GM19455 (cell line): ENCODE data around the gene IRF8.

Source experiments
- ATAC-seq: cut with Tn5 transposase; IDR thresholded peaks from one replicate; pipeline ENCODE4 v1.9.1; 2021; ENCODE audit not compliant: unreplicated experiment

IRF8 gene

DNA sequence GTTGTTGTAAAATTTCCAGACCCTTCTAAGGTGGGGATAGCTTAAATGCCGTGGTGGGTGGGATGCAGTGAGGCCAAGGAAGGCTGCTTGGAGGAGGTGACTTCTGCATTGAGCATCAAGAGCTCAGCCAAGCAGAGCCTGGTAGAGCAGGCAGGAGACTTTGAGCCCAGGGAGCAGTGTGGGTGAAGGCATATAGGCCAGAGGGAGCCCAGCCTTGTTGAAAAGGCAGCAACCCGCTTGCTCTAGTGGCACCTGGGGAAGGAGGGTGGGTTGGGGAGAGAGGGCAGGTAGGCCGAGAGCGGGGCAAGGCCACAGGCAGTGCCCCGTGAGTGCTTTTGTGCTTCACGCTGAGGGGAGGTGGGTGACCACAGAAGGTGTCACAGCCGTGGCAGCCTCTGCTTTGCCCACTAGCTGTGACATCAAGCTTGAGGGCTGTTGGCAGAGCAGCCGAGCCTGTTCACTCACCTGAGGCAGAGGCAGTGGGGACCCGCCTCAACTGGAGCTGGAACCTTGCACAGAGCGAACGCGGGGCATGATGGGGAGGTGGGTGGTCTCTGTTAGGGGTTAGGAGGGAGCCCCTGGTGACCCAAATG, 56.1 kb downstream of the IRF8 start:
- no peak for ATAC-seq

DNA sequence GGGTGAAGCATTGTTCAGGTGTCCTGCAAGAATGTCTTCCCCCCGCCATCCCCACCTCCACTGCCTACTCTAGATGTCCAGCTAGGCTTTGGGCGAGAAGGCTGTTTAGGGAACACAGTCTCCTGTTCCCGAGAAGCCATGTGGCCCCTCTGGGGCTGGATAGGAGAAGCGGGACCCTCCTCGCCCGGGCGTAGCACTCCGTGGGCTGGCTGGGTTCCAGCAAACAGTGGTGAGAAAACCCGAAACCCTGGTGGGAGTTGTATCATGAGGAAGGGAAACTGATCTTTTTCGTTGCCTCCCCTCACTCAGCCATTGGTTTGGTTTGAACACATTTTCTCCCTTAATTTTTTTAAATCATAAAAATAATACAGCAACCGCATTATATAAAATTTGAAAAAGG, 56.6 kb downstream of the IRF8 start:
- no peak for ATAC-seq

DNA sequence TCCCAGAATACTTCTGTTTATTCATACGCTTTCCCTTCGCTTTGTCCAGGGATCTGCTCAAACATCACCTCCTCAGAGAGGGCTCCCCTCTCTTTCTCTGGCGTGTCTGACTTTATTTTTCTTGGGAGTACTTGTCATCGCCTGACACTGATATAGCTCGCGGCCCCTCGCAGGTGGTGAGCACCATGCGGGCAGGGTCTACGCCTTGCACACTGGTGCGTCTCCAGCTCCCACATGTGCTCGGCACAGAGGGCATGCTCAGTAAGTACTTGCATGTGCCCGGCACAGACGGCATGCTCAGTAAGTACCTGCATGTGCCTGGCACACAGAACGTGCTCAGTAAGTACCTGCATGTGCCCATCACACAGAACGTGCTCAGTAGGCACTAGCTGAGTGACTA, 57.5 kb downstream of the IRF8 start:
- ATAC-seq: no peak

DNA sequence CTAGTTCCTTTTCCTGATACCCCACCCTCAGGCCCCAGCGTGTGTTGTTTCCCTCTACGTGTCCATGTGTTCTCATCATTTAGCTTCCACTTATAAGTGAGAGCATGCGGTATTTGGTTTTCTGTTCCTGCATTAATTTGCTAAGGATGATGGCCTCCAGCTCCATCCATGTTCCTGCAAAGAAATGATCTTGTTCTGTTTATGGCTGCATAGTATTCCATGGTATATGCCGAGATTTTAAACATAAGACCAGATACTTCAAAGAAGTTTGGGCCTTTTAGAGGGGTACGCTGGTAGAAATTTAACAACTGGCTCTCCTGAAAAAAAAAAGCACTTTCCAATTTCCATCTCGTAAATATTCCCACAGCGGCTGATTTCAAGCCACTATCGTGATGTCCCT, 59.8 kb downstream of the IRF8 start:
- ATAC-seq: no peak

DNA sequence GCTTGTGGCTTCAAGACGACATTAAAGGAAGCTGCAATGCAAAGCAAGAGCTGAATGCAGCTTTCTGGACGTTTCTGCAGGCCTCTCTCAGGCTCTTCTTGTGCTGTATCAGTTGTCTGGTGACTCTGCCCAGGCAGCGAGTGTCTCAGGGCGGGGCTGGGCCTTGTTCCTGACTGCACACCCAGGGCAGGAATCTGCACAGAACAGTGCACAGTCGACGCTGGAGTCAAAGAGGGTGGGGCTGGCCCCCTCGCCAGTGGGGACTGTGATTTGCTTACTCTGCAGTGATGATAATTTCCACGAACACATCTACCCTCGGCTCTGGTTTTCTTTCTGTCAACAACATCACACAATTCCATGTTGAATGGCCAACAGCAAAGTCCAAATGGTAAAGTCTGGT, 60.7 kb downstream of the IRF8 start:
- no peak for ATAC-seq

DNA sequence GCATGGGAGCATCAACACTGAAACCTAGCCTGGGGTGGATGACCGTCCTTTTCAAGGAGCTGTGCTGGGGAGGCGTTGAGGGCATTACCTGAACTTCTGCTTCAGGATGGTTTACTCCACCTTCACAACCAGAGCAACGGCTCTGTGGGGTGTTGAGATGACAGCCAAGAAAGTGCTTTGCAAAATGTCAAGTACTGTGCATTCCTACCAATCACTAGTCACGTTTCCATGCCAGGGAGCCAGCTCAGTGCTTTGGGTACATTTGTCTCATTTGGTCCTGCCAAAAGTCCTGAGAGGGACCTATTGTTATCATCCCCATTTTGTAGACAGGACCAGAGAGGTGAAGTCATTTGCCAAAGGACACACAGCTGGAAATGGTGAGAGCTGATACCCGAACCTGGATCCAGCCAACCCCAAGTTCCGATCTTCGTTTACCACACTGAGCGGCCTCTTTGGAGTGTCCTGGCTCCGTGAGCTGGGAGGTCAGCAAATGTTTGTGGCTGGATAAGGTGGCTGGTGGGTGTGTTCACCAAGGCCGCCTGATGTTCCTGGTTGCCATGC, 61.6 kb downstream of the IRF8 start:
- no peak for ATAC-seq

DNA sequence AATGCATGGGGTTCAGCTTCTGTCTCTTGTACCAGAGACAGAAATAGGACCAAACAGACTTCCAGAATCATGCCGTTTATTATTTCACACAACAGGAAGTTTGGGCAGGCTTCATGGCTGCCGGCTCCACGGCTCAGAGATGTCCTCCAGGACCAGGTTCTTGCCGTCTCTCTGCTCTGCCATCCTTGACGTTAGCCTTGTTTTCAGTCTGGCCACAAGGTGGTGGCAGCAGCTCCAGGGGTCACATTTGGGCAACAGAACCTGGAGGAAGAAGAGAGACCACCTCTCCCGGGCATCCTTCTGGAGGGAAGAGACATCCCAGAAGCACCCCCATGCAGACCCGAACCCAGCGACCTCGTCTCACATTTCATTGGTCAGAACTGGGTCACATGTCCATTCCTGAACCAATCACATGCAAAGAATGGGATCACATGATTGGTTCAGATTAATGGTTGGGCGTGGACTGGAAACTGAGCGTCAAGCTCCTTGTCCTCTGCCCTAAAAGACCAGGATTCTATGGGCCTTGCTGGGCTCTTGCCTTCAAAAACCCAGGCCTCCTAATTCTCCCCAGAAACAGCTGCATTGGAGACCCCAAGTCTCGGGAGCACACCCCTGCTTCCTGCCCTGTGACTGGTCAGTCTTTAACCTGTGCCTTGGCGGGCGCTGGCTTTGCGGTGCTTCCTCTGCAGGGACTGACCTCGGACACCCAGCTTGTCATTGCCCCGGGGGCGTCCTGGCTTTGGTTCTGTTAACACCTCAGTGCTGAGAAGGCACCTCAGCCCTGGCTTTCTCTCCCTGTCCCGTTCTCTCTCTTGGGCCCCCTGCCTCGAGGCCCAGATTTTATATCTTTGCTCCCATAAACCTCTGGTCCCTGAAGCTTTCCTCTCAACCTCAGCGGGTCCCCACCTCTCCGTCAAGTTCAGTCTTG, 63.3 kb downstream of the IRF8 start:
- no peak for ATAC-seq

DNA sequence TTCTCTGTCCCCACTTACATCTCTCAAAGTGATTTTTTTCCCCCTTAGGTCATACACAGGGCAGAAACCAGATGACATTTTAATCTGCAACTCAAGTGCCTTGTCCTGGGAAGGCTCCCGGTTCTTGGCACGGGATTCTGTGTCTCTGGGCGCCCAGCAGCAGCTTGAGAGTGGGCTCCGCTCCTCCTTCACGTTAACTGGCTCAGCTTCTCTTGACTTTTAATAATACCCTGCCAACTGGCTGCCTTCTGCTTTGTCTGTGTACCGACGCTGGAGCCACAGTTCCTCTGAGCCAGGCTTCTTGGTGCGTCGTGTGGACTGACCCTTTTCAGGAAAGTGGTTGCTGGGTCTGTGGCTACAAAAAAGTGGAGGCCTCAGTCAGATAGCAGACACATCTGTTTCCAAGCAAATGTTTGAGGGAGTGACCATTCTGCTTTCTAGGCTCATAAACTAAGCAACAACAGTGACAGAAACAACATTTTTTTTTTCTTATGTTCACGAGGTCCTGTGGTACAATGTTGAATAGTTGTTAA, 64.9 kb downstream of the IRF8 start:
- ATAC-seq: no peak

DNA sequence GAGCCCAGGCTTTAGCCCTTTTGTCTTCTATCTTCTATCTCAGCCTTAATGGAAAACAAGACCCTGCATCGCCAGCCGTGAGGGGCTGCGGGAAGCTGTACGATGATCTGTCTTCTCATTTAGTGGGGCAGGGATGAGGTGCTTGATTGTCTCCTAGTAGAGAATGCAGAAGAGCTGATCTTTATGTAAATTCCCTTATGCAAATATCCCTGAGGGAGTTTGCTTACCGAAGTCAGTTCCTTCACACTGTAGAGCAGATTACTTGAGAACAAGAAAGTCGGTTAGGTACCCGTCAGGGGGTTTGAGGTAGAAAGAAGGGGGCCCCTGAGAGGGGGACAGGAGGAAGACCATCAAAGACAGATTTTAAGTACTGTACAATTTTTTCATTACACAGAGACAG, 66.2 kb downstream of the IRF8 start:
- ATAC-seq: no peak

DNA sequence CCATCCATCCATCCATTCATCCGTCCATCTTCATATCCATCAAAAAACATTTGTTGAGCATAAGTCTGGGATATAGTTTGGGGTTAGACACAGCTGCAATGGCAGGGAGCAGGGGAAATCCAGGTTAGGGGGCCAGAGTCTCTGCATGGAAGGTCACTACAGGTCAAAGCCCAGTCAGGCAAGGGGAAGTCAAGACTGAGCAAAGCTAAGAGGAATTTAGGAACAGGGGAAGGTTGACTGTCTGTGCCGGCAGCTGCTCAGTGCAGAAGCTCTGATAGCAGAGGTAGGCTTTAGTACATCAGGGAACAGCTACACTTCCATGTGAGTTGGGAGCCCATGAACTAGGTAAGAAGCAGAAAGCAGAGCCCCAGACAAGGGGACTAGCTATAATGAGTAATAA, 68.1 kb downstream of the IRF8 start:
- no peak for ATAC-seq

DNA sequence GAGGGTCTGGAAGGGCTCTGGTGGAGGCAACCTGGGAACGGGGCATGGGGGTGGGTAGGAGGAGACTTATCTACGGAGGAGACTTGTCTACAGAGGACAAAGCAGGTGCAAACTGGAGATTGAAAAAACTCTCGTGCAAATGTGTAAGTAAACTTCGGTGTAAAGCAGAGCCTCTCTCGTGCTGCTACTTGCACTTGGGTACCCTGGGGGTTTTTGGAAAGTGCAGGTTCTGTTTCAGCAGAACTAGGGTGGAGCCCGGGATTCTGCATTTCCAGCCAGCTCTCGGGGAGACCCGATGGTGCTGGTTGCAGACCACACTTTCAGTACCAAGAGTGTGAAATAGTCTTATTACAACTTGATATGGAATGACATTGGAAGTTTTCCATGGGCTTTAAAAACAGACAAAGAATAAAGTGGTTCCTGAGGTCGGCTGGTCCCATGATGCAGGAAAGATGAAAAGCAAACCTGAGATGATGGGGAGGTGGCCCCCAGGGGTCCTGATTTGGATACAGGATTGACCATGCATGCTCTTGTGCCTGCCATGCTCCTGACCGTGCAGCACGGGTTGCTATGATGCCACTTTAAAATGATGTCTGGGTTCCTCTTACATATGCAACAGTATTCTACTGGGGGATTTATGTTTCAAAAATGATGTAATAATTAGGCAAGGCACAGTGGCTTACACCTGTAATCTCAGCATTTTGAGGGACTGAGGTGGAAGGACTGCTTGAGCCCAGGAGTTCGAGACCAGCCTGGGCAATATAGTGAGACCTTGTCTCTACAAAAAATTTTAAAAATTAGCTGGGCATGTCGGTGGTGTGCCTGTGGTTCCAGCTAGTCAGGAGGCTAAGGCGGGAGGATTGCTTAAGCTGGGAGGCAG, 69.3 kb downstream of the IRF8 start:
- no peak for ATAC-seq

DNA sequence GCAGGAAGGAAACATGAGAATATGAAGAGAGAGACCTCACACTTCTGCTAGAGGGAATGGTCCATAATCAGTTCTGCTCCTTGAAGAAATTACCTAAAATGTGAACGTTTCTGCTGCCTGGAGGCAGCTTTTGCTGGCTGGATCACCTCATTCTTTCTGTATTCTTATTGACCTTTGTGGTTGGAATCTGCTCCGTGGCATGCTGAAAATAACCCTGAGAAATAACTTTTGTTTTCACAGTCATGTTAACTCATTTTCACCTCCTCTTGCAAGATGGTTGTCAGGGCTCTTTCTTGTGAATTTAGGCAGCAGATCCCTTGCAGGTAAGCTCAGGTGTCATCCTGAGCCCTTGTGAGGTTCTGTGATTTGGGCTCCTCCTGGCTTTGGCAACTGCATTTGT, 70.2 kb downstream of the IRF8 start:
- ATAC-seq: no peak

DNA sequence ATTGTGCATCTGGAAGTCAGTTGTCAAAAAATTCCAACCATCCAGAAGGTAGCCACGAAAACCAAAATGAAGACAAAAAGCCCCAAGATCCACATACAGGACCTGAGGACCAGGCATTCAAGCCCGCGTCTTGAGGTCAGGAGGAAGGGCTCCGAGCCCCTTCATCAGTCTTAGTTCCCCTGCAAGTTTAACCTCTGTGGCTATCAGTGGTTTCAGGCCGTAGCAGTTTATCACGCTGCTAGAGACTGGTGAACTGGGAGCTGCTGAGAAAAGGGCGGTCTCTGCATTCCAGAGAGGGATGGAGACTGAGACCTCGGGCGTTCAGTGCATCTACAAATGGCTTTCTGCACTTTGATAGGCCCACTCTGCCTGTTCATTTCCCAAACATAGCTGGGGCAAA, 70.6 kb downstream of the IRF8 start:
- ATAC-seq: no peak

DNA sequence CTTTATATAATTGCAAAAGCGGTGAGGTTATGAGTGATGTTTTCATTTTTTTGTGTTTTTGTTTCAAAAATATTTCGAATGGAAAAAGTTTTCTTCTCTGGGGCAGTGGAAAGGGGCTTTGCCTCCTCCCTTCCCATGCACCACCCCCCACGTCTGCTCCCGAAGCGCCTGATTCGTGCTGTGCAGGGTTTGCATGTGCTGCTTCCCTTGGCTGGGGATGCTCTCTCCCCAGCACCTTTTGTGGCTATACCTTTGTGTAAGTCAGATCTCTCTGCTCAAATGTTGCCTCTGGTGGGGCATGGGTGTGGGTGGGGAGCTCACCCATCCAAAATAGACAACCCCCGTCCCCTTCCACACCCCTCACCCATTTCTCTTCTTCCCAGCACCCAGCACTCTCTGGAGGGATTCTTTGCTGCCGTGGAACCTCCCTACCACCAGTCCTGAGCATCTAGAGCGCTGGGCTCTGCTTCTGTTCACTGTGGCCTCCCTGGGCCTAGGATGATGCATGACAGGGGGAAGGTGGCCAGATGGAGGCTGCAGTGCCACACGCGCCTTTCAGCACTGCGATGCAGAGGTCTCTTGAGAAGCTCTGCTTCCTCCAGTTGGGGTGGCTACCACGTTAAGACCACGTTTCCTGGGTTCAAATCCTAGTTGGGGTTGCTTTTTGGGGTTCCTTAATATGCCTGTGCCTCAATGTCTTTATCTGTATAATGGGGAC, 71.2 kb downstream of the IRF8 start:
- no peak for ATAC-seq

DNA sequence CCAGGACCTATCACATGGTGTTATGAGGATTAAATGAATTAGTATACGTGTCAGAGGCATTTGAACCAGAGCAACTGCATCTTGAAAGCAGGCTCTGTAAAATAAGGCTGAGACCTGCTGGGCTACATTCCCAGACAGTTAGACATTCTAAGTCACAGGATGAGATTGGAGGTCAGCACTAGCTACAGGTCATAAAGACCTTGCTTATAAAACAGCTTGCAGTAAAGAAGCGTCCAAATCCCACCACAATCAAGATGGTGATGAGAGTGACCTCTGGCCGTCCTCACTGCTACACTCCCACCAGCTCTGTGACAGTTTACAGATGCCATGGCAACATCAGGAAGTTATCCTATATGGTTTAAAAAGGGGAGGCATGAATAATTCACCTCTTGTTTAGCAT, 71.8 kb downstream of the IRF8 start:
- ATAC-seq: no peak
